Small intestine (tissue), 7 donors: Measurements from ENCODE around the gene NRAP. TPM values are rescaled to one million over a fixed set of nuclear protein-coding genes. Genes with fewer than 3 reads are reported as not detected.

Source experiments
- DNase-seq, 2 donors: peaks; one replicate each; pipeline versions ENCODE4 v3.0.0 to v3.0.0-alpha.2; 2013
- FAIRE-seq: peaks from 2 replicates; lab custom pipeline; 2012; peaks lifted over from hg19 to GRCh38; lab: Jason Lieb, UNC
- H3K27ac ChIP-seq, 3 donors: one replicate each; pipeline ENCODE4 v1.5.1; 2013; ENCODE audit warnings: low read length in 2 of 3, mild to moderate bottlenecking in 2 of 3, control low read depth in 1 of 3, inconsistent platforms in 1 of 3, low read depth in 1 of 3, moderate library complexity in 1 of 3
- H3K27me3 ChIP-seq, 3 donors: one replicate each; pipeline ENCODE4 v1.6.1; 2013; ENCODE audit warnings: low read length in 3 of 3, inconsistent platforms in 1 of 3; ENCODE audit not compliant: control insufficient read depth in 3 of 3, insufficient read depth in 3 of 3
- H3K36me3 ChIP-seq, 3 donors: one replicate each; pipeline ENCODE4 v1.6.1; 2013; ENCODE audit warnings: low read length in 3 of 3, inconsistent platforms in 1 of 3, low read depth in 1 of 3, mild to moderate bottlenecking in 1 of 3, moderate library complexity in 1 of 3; ENCODE audit not compliant: control insufficient read depth in 3 of 3, insufficient read depth in 2 of 3
- H3K4me1 ChIP-seq, 3 donors: one replicate each; pipeline ENCODE4 v1.6.1; 2013; ENCODE audit warnings: low read length in 2 of 3, inconsistent platforms in 1 of 3, low read depth in 1 of 3, mild to moderate bottlenecking in 1 of 3, moderate library complexity in 1 of 3; ENCODE audit not compliant: control insufficient read depth in 3 of 3, insufficient read depth in 2 of 3
- H3K4me3 ChIP-seq, 3 donors: one replicate each; pipeline ENCODE4 v1.5.1; 2013; ENCODE audit warnings: low read length in 3 of 3, control low read depth in 1 of 3, inconsistent platforms in 1 of 3, low read depth in 1 of 3, mild to moderate bottlenecking in 1 of 3, moderate library complexity in 1 of 3
- H3K9me3 ChIP-seq, 2 donors: one replicate each; pipeline ENCODE4 v1.6.1; 2013; ENCODE audit warnings: low read depth in 1 of 2, low read length in 1 of 2; ENCODE audit not compliant: control insufficient read depth in 2 of 2, insufficient read depth in 1 of 2
- WGBS, 3 donors: extraction: QIAGEN DNeasy Blood & Tissue Kit; methylation state at CpG; one replicate each; pipeline ENCODE4 v1.1.7; 2013; 5-methylcytosine and 5-hydroxymethylcytosine counted together
- polyA plus RNA-seq, 4 donors: library from polyadenylated mRNA; stranded (reverse) in 3 of 4; unstranded in 1 of 4; fragments of 200-250 nt in 3 of 4; fragments of 120-200 nt in 1 of 4; gene quantifications; one replicate each; pipeline versions ENCODE4 v1.2.1 to v1.2.3, GENCODE V29; 2013
- donor health status: healthy with polysubstance abuse.
- donor health status: control.
- donor health status: control.
- donor health status: Bipolar disorder and iron deficiency.
- donor health status: healthy.

The NRAP gene
- polyA plus RNA-seq, 4 donors, result 0.03 to 2.2 (median 0.18) TPM

- H3K9me3 ChIP-seq, result no peaks in the 10 kb centered on the region
- H3K27ac ChIP-seq, result no peak overlapping the region
- peaks cover 0 to 18% (median 0%) of the 10 kb centered on the region in 3 donors for H3K36me3 ChIP-seq
- H3K4me3 ChIP-seq, result no peak overlapping the region
- WGBS, 3 donors, result 59 to 79% (median 62%) methylated on average over 6 of the region's 6 CpGs
- FAIRE-seq (no peak), DNase-seq (no peak)
- H3K4me1 ChIP-seq, result peaks cover 0 to 12% (median 0%) of the 10 kb centered on the region in 3 donors
- no peaks in the 10 kb centered on the region for H3K27me3 ChIP-seq
Observed at GRCh38 chr10:113566888-113567287, 97.0 kb downstream of the NRAP start.

- peaks cover 0 to 14% (median 0%) of the 10 kb centered on the region in 3 donors for H3K4me1 ChIP-seq
- 5 to 27% (median 14%) methylated on average over 1 of the region's 1 CpG for WGBS, 3 donors
- no peaks in the 10 kb centered on the region for H3K9me3 ChIP-seq
- peaks cover 0 to 18% (median 0%) of the 10 kb centered on the region in 3 donors for H3K36me3 ChIP-seq
- H3K27ac ChIP-seq, result no peak overlapping the region
- FAIRE-seq, result no peak
- no peak overlapping the region for H3K4me3 ChIP-seq
- no peak for DNase-seq
- no peaks in the 10 kb centered on the region for H3K27me3 ChIP-seq
Observed at GRCh38 chr10:113565364-113565763, 98.5 kb downstream of the NRAP start.

GRCh38 chr10:113563306-113564088 is 100.3 kb downstream of the NRAP start:
- H3K4me1 ChIP-seq, result peaks cover 0 to 14% (median 0%) of the 10 kb centered on the region in 3 donors
- FAIRE-seq, result no peak

GRCh38 chr10:113562704-113563103 is 101.1 kb downstream of the NRAP start:
- H3K4me1 ChIP-seq, result peaks cover 0 to 14% (median 0%) of the 10 kb centered on the region in 3 donors
- no peaks in the 10 kb centered on the region for H3K27me3 ChIP-seq
- H3K4me3 ChIP-seq, result no peak overlapping the region
- H3K36me3 ChIP-seq, result peaks cover 0 to 10% (median 0%) of the 10 kb centered on the region in 3 donors
- FAIRE-seq, result no peak
- H3K9me3 ChIP-seq, result no peaks in the 10 kb centered on the region
- peak; percentile 25 to 44 for DNase-seq
- H3K27ac ChIP-seq, result peak overlapping the region in 1 of 3 donors; percentile 11
- WGBS, 3 donors, result 25 to 74% (median 48%) methylated on average over 5 of the region's 5 CpGs

More at GRCh38 chr10:113563306-113564088, 100.3 kb downstream of the NRAP start:
- peak; percentile 73 to 85 for DNase-seq
- 4 to 13% (median 6%) methylated on average over 18 of the region's 18 CpGs for WGBS, 3 donors
- no peaks in the 10 kb centered on the region for H3K27me3 ChIP-seq
- peaks cover 0 to 15% (median 0%) of the 10 kb centered on the region in 3 donors for H3K36me3 ChIP-seq
- H3K9me3 ChIP-seq, result no peaks in the 10 kb centered on the region
- peak overlapping the region in 2 of 3 donors; percentile 24 to 39 for H3K4me3 ChIP-seq
- H3K27ac ChIP-seq, result no peak overlapping the region

- peaks cover 0 to 3% (median 0%) of the 10 kb centered on the region in 3 donors for H3K36me3 ChIP-seq
- peak overlapping the region in 1 of 3 donors; percentile 21 for H3K27ac ChIP-seq
- no peak for FAIRE-seq
- no peaks in the 10 kb centered on the region for H3K9me3 ChIP-seq
- no peaks in the 10 kb centered on the region for H3K27me3 ChIP-seq
- WGBS, 3 donors, result 62 to 76% (median 74%) methylated on average over 6 of the region's 6 CpGs
- peaks cover 0 to 14% (median 4%) of the 10 kb centered on the region in 3 donors for H3K4me1 ChIP-seq
- peak in 1 of 2 donors; percentile 28 for DNase-seq
- no peak overlapping the region for H3K4me3 ChIP-seq
Observed at GRCh38 chr10:113562069-113562468, 101.8 kb downstream of the NRAP start.

- WGBS, 3 donors, result 84 to 93% (median 91%) methylated on average over 3 of the region's 3 CpGs
- H3K4me3 ChIP-seq, result no peak overlapping the region
- FAIRE-seq (no peak), DNase-seq (no peak)
- H3K36me3 ChIP-seq, result peaks cover 0 to 3% (median 0%) of the 10 kb centered on the region in 3 donors
- H3K4me1 ChIP-seq, result peaks cover 0 to 15% (median 5%) of the 10 kb centered on the region in 3 donors
- no peak overlapping the region for H3K27ac ChIP-seq
- no peaks in the 10 kb centered on the region for H3K27me3 ChIP-seq
- H3K9me3 ChIP-seq, result no peaks in the 10 kb centered on the region
Observed at GRCh38 chr10:113561214-113561613, 102.6 kb downstream of the NRAP start.

GRCh38 chr10:113560071-113560470 is 103.8 kb downstream of the NRAP start:
- 69 to 88% (median 81%) methylated on average over 5 of the region's 5 CpGs for WGBS, 3 donors
- no peaks in the 10 kb centered on the region for H3K27me3 ChIP-seq
- H3K9me3 ChIP-seq, result no peaks in the 10 kb centered on the region
- H3K4me3 ChIP-seq, result no peak overlapping the region
- peaks cover 0 to 3% (median 0%) of the 10 kb centered on the region in 3 donors for H3K36me3 ChIP-seq
- FAIRE-seq (no peak), DNase-seq (no peak)
- H3K4me1 ChIP-seq, result peaks cover 0 to 27% (median 5%) of the 10 kb centered on the region in 3 donors
- no peak overlapping the region for H3K27ac ChIP-seq

GRCh38 chr10:113557903-113558321 is 105.9 kb downstream of the NRAP start:
- DNase-seq (no peak), FAIRE-seq (no peak)
- Histone ChIP-seq H3K4me1 (peaks cover 0 to 39% (median 5%) of the 10 kb centered on the region in 3 donors), H3K4me3 (no peak overlapping the region), H3K27me3 (no peaks in the 10 kb centered on the region), H3K27ac (no peak overlapping the region), H3K36me3 (peaks cover 0 to 3% (median 0%) of the 10 kb centered on the region in 3 donors), H3K9me3 (no peaks in the 10 kb centered on the region)
- WGBS, 3 donors, result 56 to 80% (median 79%) methylated on average over 9 of the region's 9 CpGs
